ENCODE data around the gene ACTL8.

GRCh38 chr1:17732475-17732874, 22.7 kb upstream of the ACTL8 start:
- TF ChIP-seq RCOR1 (IDR thresholded peaks at IDR 0.05; ENCODE audit: insufficient replicate concordance, low read length) (no peak), USF2 (IDR thresholded peaks at IDR 0.05; ENCODE audit: low read depth, low read length) (no peak), MXI1 (IDR thresholded peaks at IDR 0.05; ENCODE audit: borderline replicate concordance, low read depth, low read length) (no peak), MAZ (IDR thresholded peaks at IDR 0.05; ENCODE audit: borderline replicate concordance, low read depth, low read length) (no peak), POLR2A (IDR thresholded peaks at IDR 0.05; ENCODE audit: low read depth, low read length) (no peak), CEBPB (IDR thresholded peaks at IDR 0.05; ENCODE audit: low read depth, low read length) (no peak)
- TF ChIP-seq, protein P1, sequence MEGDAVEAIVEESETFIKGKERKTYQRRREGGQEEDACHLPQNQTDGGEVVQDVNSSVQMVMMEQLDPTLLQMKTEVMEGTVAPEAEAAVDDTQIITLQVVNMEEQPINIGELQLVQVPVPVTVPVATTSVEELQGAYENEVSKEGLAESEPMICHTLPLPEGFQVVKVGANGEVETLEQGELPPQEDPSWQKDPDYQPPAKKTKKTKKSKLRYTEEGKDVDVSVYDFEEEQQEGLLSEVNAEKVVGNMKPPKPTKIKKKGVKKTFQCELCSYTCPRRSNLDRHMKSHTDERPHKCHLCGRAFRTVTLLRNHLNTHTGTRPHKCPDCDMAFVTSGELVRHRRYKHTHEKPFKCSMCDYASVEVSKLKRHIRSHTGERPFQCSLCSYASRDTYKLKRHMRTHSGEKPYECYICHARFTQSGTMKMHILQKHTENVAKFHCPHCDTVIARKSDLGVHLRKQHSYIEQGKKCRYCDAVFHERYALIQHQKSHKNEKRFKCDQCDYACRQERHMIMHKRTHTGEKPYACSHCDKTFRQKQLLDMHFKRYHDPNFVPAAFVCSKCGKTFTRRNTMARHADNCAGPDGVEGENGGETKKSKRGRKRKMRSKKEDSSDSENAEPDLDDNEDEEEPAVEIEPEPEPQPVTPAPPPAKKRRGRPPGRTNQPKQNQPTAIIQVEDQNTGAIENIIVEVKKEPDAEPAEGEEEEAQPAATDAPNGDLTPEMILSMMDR (conservative IDR thresholded peaks at IDR 0.05; ENCODE audit: low read depth, low read length) = no peak

All from IMR-90 (cell line).